Activated CD4-positive, alpha-beta T cell treated with anti-CD3 and anti-CD28 coated beads, Interleukin-2, amount 50 U/mL, for 16 hours (primary cell): ENCODE results near the gene NME2.
"Not testable (repeated sequence)": the region's sequence is repeated elsewhere in the genome, so short reads cannot be mapped to it uniquely, and the experiment has no call there.

Experiments used
- DNase-seq: peaks from one replicate; pipeline ENCODE4 v3.0.0-alpha.2; 2020

Gene NME2

DNA sequence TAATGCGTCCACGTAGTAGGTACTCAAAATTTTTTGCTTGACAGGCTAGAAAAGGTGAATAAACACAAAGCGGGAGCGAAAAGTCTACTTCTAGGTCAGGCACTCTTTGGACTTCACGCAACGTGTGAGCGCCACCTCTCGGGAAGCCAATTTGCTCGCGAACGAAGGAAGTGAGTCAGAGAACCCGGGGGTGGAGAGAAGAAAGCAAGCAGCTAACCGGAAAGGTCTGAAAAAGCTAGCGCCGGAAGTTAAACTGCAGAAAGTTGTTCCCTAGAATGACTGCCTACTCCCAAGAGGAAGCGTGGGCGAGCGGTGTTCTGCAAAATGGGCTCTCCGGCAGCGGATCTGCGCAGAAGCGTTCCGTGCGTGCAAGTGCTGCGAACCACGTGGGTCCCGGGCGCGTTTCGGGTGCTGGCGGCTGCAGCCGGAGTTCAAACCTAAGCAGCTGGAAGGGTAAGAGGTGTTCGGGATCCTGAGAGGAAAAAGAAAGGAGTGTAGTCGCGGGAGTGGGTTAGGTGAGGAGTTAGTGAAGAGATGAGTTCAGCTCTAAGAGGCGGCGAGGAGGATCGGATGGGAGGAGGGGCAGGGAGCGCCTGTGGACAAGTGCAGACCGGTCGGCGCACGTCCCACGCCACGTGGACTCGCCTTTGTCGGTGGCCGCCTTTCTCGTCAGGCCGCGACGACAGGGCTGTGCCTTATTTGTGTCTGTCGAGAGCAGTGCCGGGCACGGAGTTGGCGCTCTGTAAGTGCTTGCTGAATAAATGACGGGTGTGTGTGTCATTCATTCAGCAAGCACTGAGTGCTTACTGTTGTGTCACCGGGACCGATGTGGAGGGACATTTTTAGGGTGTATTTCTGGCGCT, 12.8 kb upstream of the NME2 start, which contains the start of gene NME1:
TSS of gene NME1 (plus strand) at position 350 of the 863 bp plus-strand sequence. CDS start 2,096 bp downstream, outside the sequence.
- peak; percentile 99 for DNase-seq

DNA sequence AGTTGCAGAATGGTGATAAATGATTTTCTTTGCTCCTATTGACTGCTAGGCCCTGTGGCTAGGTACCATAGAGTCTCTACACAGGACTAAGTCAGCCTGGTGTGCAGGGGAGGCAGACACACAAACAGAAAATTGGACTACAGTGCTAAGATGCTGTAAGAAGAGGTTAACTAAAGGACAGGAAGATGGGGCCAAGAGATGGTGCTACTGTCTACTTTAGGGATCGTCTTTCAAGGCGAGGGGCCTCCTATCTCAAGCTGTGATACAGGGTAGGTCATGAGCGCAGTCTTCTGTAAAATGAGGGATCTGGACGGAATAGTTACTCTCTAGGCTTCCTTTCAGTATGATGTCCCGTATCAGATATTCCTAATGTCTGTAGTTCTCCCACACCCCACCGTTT, 12.0 kb upstream of the NME2 start:
- DNase-seq, result peak; percentile 18

DNA sequence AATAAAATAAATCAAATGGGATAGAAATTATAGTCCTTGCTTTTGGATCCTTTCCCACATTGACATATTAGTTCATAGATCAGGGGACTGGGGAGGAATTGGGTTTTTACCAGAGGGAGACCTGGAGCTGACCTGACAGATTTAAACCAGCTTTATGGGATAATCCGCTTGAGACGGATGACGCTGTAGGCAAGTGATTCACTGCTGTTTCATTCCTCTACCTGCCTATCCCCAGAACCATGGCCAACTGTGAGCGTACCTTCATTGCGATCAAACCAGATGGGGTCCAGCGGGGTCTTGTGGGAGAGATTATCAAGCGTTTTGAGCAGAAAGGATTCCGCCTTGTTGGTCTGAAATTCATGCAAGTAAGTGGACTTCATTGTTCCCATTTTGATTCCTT, 10.8 kb upstream of the NME2 start:
- DNase-seq, result no peak

DNA sequence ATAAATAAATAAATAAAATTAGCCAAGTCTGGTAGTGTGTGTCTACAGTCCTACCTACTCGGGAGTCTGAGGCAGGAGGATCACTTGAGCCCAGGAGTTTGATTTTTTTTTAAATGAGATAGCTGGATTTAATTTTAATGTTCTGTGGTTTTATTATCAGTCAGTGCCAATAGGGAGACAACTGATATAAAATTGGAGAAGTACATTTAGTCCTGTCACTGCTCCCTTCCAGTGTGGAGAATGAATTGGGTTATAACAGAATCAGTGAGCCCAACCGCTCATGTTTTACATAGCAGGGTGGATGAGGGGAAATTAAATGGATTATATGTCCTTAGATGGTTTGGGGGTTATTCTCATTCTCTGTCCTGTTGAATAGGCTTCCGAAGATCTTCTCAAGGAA, 6.6 kb upstream of the NME2 start:
- DNase-seq, result no peak

DNA sequence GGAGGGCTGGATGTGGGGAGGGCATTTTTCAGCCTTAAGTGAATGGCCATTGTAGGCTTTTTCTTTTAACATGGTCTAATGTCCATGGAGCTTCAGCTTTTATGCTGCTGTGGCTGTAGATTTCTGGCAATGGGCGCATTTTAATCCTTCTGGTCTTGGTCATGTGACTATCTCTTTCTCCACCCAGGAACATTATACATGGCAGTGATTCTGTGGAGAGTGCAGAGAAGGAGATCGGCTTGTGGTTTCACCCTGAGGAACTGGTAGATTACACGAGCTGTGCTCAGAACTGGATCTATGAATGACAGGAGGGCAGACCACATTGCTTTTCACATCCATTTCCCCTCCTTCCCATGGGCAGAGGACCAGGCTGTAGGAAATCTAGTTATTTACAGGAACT, 4.7 kb upstream of the NME2 start:
- no peak for DNase-seq

DNA sequence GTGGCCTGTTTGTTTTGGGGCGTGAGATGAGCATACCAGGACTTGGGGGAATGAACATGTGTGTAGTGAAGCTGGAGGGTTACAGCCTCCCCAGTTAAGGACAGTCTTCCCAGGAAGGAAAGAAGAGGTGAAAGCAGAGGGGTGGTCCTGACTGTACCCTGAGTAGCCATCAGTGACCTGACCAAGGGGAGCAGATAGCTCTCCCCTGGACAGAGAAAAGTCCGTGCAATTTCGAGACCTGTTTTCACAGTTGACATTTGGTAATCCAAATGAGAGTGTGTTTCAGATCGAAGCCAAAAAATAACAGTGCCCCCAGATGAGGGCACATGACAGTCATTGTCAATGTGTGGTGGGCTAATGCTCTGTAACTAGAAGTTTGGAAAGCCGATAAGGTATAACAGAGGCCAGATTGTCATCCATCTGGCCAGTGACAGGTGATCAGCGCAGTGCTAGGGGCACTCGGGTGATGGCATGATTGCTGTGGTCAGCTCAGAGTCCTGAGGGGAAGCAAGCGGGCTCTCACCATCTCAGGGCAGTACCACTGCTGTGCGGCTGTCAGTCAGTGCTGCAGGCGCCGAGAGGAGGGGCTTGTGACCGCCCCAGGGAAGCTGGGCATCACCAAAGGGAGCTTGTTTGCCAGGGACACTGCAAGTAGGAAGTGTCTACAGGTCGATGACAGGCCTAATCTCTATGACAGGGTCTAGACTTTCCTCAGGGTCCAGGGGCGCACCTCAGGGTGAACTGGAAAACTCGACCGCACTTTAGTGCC, 1.1 kb upstream of the NME2 start:
- DNase-seq, result no peak

DNA sequence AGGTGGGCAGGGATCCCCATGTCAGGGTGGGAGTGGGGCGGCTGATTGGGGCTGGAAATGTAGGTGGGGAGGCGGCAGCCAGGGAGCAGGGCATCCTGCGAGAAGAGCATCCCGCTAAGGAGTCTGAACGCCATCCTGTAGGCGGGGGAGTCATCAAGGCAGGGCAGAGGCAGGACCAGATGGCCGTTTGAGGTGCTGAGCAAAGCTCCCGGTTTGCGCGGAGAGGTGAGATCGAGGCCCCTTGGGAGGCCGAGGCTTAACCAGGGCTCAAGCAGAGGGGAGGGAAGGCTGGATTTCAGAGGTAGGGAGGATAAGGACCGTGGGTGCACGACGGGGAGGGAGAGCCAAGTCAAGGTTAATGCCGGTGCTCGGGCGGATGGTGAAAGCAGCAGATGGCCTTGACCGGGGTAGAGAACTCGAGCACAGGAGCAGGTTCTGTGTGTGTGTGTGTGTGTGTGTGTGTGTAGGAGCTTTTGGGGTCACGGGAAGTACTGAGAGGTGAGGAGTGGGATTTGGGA, 472 bp upstream of the NME2 start:
- DNase-seq, result no peak

DNA sequence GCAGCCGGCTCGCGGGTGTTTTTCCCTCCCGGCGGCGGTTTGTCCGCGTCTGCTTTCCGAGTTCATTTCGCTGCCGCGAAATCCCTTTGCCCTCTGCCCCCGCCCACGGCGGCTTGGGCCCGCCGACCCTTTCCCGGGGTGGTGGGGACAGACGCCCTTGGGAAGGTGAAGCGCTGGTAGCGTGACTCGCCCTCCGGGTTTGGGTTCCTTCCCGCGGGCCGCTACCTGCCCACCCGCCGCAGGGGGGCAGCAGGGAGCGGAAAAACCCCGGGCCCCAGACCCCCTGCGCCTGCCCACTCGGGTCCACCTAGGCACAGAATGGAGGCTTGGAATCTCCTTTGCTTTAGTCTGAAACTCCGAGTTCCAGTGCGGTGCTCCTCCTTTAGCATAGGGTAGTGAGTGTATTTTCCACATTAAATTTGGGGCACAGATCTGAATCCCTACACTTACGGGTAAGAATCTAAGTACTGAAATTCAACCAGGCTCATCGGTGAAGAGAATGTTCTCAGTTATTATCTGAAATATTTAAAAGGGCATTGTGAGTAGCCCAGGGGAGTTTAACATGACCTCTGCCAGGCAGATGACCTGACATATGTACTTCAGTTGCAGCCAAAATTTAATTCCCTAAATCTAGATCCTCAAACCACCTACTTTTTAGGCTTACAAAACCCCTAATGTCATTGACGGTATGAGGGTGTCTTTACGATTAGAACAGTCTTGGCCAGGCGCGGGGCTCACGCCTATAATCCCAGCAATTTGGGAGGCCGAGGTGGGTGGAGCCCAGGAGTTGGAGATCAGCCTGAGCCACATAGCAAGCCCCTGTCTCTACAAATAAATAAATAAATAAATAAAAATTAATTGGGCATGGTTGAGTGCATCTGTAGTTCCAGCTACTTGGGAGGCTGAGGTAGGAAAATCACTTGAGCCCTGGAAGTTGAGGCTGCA, 1.0 kb downstream of the NME2 start:
- DNase-seq, result peak; percentile 74

DNA sequence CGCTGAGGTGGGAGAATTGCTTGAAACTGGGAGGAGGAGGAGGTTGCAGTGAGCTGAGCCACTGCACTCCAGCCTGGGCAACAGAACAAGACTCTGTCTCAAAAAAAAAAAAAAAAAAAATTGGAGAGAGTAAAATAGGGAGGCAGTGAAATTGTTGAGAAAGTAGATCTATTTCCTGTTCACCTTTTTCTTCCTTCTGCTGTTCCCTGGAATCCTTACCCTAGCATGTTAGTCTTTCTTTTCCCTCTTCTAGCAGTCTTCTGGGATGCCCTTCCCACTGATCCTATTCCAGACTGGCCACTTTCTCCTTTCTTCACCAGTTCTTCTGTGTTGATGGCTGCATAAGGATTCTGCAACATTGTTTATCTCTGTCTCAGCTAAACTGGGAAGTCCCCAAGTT, 3.1 kb downstream of the NME2 start:
- no peak for DNase-seq

DNA sequence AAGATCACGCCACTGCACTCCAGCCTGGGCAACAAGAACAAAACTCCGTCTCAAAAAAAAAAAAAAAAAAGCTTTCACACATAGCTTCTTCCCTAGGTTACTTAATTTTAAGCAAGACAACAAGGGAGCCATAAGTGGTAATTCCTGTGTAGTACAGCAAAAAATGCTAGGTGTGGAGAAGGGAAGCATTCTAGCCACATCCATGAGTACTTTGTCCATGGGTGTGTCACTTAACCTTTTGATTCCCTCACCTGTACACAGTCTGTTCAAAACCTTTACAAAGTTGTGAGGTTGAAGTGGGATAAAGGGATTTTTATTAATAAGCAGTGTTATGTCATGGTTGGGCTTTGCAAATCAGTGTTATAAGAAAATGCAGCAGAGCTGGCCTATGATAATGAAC, 4.5 kb downstream of the NME2 start:
- DNase-seq, result no peak

DNA sequence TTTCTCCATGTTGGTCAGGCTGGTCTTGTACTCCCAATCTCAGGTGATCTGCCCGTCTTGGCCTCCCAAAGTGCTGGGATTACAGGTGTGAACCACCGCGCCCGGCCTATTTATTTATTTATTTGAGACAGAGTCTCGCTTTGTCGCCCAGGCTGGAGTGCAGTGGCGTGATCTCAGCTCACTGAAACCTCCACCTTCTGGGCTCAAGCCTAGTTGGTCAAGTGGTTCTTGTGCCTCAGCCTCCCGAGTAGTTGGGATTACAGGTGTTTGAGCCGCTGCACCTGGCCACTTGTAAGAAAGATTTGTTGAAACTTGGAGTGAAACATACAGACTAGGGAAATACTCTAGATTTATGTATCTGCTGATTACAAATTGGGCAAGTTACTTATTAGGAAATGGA, 5.8 kb downstream of the NME2 start:
- not testable (repeated sequence) for DNase-seq

DNA sequence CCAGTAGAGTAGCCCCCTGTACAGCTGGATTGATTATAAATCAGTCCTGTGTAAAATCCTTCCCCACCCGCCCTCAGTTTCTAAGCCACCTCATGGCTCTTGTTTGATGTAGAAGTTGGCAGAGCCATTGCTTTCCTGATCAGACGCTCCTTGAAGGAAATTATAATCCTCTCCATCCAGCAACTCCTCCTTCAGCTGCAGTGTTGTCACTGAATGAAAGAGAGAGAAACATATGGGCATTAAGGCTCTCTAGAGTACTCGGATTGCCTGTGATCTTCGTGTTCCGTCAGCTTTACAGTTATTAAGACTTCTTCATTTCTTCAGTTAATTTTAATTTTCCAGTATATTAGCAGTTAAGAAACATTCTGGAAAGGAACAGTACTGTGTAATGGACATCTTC, 14.3 kb downstream of the NME2 start:
- no peak for DNase-seq

DNA sequence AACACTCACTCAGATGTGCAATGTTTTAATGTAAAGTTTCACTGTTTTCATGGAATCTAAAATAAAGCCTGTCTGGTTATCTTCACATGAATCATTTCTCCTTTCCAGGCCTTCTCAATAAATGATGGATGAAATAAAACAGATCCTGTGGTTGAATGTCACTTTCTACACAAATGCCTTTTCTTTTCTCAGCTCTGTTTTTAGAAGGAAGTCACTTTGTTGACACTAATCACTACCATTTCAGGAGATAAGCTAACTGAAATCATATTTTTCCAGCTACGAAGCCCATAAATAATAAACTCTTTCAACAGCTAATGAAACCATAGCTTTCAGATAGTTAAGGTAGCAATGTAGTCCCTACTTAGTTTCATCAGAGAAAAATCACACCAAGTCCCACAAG, 17.9 kb downstream of the NME2 start:
- DNase-seq, result no peak

DNA sequence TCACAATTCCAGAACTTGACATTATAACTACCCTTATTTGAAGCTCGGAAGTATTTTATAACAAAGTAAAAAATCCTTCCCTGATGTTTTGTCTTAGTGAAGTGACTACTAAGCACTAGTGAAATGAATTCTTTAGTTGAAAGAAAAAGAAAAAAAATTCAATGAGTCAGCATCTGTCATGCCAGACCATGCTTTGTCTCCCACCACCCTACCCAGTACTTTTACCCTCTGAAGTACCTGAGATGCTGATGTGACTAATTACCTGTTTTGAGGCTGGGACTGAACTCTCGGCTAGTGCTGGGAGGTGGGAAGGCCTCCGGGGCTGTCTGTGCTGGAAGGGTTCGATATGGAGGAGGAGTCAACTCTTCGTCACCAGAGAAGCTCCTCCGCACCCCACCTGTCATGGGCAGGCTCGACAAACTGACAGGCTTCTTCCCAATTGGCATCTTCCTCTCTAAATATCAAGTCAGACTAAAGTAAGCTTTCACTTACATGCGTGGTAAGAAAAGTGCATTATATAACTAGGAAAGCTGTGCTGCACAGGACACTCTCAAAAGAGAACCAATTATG, 19.6 kb downstream of the NME2 start:
- no peak for DNase-seq

DNA sequence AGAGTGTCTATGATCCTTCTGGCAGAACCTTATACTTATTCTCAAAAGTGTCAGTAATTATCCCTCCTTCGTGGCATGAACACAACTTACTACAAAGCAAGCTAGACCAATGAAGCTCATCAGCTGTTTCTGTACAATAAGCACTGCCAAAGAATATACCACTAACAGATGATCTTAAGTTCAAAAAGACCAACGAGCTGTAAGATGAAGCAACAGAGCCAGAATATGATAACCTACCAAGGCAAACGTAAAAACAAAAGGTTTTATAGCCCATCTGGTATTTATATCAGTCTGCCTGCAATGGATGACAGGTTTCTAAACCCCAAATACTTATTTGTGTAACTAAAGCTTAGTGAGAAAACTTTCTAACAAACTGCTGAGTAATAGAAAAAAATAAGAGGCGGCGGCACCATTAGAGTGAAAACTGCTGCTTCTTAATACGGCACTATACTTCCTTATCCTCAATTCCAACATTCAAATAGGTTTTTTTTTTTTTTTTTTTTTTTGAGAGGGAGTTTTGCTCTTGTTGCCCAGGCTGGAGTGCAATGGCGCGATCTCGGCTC, 22.1 kb downstream of the NME2 start:
- DNase-seq, result no peak

DNA sequence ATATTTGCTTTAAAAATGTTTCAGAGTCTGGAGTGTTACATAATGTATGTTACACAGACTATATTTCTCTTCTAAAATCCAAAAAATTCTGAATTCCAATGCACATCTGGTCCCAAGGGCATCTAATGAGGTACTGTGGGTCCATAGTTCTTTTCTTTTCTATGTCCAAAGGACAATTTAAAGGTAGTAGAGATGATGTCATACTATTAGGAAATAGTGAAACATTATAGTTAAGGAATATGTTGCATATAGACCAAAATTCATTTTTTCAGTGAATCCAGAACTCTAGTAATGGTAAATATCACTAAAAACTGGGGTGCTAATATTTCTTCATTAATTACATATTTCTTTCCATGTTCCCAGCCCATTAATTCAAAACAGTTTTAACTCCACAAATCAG, 23.0 kb downstream of the NME2 start:
- DNase-seq, result no peak

DNA sequence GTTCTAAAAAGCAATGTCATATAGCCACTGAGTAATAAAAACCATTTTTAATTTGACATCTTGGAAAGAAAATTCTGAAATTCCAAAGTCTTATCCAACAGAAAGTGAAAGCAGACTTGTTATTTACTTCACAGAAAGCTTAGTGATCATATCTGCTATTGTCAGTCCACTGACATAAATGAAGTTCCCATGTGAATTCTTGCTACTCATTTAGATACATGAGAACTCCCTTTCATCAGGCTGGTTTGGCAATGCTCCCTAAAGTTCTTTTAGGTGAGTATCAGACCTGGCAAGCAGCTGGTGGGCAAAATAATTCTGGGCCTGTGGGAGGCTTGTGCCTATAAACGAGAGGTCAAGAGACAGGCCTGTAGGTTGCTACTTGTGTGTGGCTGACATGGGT, 23.4 kb downstream of the NME2 start:
- no peak for DNase-seq

DNA sequence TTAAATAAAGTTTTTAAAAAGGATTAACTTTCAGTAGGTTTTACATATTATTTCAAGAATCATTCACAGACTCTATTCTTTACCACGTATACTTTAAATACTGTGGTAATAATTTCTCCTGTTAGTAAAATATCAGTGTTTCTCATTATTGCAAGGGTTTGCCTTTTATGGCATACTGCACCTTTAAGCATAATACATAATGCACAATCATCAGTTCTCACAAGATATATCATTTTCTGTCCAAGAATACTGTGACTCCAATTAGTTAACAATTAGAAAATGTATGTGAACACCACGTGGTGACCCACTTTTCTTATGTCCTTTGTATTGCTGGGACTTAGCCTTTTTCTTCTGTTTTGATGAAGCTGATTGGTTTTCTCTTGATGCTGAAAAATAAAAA, 25.7 kb downstream of the NME2 start:
- no peak for DNase-seq

DNA sequence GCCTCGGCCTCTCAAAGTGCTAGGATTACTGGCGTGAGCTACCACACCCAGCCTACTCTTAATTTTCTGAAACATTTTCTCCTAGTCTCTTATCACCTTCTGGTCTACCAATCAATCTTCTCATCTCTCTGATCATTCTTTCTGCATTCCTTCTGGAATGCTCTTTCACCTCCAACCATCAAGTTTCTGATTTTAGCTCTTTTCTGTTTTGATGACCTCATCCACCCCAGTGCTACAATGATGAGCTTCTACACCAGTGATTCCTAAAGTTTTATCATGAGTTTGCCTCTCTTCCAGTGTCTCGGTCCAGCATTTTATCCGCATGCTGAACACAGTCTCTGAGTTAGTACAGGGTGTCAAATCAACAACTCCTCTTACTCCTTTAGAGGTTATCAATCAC, 31.5 kb downstream of the NME2 start:
- DNase-seq, result no peak

DNA sequence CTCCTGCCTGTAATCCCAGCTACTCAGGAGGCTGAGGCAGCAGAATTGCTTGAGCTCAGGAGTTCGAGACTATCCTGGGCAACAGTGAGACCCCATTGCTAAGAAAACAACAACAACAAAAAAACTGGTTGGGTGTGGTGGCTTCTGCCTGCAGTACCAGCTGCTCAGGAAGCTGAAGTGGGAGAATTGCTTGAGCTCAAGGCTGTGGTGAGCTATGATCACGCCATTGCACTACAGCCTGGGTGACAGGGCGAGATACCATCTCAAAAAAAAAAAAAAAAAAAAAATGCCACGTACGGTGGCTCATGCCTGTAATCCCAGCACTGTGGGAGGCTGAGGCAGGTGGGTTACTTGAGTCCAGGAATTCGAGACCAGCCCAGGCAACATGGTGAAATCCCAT, 34.1 kb downstream of the NME2 start:
- peak; percentile 4 for DNase-seq

DNA sequence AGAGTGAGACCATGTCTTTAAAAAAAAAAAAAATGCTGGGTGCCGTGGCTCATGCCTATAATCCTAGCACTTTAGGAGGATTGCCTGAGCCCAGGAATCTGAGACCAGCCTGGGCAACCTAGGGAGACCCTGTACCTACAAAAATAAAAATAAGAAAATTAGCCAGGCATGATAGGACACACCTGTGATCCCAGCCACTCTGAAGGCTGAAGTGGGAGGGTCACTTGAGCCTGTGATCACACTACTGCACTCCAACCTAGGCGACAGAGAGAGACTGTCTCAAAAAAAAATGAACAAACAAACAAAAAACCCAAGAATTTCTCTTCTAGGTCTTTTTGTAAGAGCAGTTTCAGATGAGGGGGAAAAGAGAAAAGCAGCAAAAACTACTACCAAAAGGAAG, 34.6 kb downstream of the NME2 start:
- no peak for DNase-seq

DNA sequence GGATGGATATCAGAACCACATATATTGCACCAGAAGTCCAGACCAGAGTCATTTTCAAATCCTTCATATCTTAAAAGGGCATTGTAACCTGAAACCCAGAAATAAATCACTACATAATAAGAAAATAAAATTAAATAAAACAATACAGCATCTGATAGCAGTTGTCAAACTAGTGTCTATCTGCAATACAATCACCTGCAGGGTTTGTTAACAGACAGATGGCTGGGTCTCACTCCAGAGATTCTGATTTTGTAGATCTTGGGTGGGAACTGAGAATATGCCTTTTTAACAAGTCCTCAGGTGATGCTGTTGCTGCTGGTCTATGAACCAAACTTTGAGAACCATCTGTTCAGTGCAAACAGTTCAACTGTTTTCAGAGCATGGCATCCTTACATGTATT, 37.6 kb downstream of the NME2 start:
- no peak for DNase-seq
